HG02763 (cell line): Measurements from ENCODE around the gene PTGS1.
"Not testable (repeated sequence)": the region's sequence is repeated elsewhere in the genome, so short reads cannot be mapped to it uniquely, and the experiment has no call there.

Experiments used
- ATAC-seq: cut with Tn5 transposase; IDR thresholded peaks from one replicate; pipeline ENCODE4 v1.9.1; 2021; ENCODE audit warnings: mild to moderate bottlenecking, moderate library complexity; ENCODE audit not compliant: unreplicated experiment

The PTGS1 gene

GRCh38 chr9:122346478-122347347 lies 24.1 kb upstream of the PTGS1 start:
- ATAC-seq, result no peak

- ATAC-seq, result no peak
Observed at GRCh38 chr9:122347348-122348287, 23.2 kb upstream of the PTGS1 start.

- no peak for ATAC-seq
Observed at GRCh38 chr9:122348288-122348777, 22.5 kb upstream of the PTGS1 start.

GRCh38 chr9:122348791-122349190 lies 22.0 kb upstream of the PTGS1 start:
- ATAC-seq, result no peak

- no peak for ATAC-seq
Observed at GRCh38 chr9:122349201-122349600, 21.6 kb upstream of the PTGS1 start.

- no peak for ATAC-seq
Observed at GRCh38 chr9:122350577-122351355, 20.1 kb upstream of the PTGS1 start.

GRCh38 chr9:122354536-122355199 lies 16.2 kb upstream of the PTGS1 start:
- no peak for ATAC-seq

GRCh38 chr9:122355336-122355875 lies 15.4 kb upstream of the PTGS1 start:
- no peak for ATAC-seq

- no peak for ATAC-seq
Observed at GRCh38 chr9:122356627-122357026, 14.2 kb upstream of the PTGS1 start.

- no peak for ATAC-seq
Observed at GRCh38 chr9:122360891-122361290, 9.9 kb upstream of the PTGS1 start.

GRCh38 chr9:122363131-122363530 lies 7.7 kb upstream of the PTGS1 start:
- not testable (repeated sequence) for ATAC-seq

GRCh38 chr9:122364117-122364782 lies 6.6 kb upstream of the PTGS1 start:
- no peak for ATAC-seq

GRCh38 chr9:122364783-122365150 lies 6.1 kb upstream of the PTGS1 start:
- ATAC-seq, result no peak

- no peak for ATAC-seq
Observed at GRCh38 chr9:122366074-122366660, 4.7 kb upstream of the PTGS1 start.

- ATAC-seq, result no peak
Observed at GRCh38 chr9:122367065-122367464, 3.8 kb upstream of the PTGS1 start.

GRCh38 chr9:122367774-122368460 lies 2.9 kb upstream of the PTGS1 start:
- no peak for ATAC-seq

GRCh38 chr9:122368642-122369041 lies 2.2 kb upstream of the PTGS1 start:
- no peak for ATAC-seq

- ATAC-seq, result no peak
Observed at GRCh38 chr9:122370303-122370702, 521 bp upstream of the PTGS1 start.

GRCh38 chr9:122371846-122372245 lies 1.0 kb downstream of the PTGS1 start:
- no peak for ATAC-seq
